OCI-M2 (cell line): ENCODE data around the gene NUTM2A.
"Not testable (repeated sequence)": the region's sequence is repeated elsewhere in the genome, so short reads cannot be mapped to it uniquely, and the experiment has no call there.

Source experiments
- DNase-seq: peaks from one replicate; lab custom pipeline; 2025; ENCODE audit not compliant: unreplicated experiment; lab: John Stamatoyannopoulos, UW

The NUTM2A gene, protein sequence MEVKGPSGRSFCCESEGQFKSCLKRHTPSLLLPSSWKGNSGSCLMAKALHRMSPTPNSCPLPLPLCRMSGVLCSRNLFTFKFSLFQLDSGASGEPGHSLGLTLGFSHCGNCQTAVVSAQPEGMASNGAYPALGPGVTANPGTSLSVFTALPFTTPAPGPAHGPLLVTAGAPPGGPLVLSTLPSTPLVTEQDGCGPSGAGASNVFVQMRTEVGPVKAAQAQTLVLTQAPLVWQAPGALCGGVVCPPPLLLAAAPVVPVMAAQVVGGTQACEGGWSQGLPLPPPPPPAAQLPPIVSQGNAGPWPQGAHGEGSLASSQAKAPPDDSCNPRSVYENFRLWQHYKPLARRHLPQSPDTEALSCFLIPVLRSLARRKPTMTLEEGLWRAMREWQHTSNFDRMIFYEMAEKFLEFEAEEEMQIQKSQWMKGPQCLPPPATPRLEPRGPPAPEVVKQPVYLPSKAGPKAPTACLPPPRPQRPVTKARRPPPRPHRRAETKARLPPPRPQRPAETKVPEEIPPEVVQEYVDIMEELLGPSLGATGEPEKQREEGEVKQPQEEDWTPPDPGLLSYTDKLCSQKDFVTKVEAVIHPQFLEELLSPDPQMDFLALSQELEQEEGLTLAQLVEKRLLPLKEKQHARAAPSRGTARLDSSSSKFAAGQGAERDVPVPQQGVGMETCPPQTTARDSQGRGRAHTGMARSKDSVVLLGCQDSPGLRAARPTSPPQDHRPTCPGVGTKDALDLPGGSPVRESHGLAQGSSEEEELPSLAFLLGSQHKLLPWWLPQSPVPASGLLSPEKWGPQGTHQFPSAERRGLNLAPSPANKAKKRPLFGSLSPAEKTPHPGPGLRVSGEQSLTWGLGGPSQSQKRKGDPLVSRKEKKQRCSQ

GRCh38 chr10:87225148-87225547 is at the start of gene NUTM2A:
Gene NUTM2A (plus strand): TSS chr10:87225448. CDS start chr10:87225831, 383 bp downstream.
- not testable (repeated sequence) for DNase-seq

GRCh38 chr10:87177587-87177986 is 47.7 kb upstream of the NUTM2A start:
- DNase-seq, result not testable (repeated sequence)

GRCh38 chr10:87184421-87184820 is 40.8 kb upstream of the NUTM2A start:
- DNase-seq, result not testable (repeated sequence)

DNA sequence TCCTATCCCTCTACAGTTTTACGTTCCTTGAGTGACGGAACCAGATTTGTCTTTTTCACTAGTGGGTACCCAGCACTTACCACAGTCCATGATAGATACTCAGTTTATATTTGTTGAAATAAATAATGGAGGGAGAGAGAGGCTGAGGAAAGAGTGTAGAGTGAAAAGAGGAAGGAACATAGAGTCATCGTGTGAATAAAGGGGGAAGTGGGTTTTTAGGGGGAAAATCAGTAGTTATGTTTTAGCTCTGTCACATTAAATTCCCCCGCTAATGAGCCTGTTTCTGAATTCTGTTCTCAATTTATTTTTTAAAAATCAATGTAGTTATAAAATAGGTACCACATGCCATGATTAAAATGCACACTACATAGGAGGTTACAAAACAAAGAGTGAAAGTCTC is 39.2 kb upstream of the NUTM2A start:
- DNase-seq, result not testable (repeated sequence)

GRCh38 chr10:87187573-87187972 is 37.7 kb upstream of the NUTM2A start:
- DNase-seq, result not testable (repeated sequence)

DNA sequence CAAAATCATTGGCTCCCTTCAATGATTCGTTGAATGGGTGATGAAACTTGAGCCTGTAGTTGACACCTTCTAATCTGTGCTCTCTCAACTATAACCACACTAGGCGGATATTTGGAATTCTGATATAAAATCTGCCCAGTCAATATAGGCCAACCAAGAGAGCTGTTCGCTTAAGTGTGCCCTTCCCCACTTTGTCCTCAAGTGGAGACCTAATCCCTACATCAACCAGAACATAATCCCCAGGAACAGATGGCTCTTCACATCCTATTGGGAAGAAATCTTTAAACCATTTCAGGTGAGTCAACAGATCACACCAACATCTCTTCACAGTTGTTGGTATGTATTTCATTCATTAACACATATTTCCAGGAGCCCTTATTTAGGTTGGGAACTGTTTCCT is 33.4 kb upstream of the NUTM2A start:
- not testable (repeated sequence) for DNase-seq

DNA sequence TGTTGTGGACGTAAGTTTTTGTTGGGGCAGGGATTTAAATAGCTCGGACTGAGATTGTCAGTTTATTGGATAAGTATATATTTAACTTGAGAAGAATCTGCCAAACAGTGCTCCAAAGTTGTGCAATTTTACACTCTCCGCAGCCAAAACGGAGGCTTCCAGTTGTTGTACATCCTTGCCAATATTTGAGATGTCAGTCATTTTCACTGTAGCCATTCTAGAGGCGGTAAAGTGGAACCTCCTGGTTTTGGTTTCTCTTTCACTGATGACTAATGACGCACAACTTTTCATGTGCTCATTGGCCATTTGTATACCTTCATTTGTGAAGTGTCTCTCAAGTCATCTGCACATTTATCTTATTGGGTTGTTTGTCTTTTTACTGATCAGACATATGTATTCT is 24.3 kb upstream of the NUTM2A start:
- DNase-seq, result not testable (repeated sequence)

- DNase-seq, result not testable (repeated sequence)
Measured at GRCh38 chr10:87204801-87205200, 20.4 kb upstream of the NUTM2A start.

- DNase-seq, result not testable (repeated sequence)
Measured at GRCh38 chr10:87206922-87207321, 18.3 kb upstream of the NUTM2A start.

GRCh38 chr10:87210309-87210708 is 14.9 kb upstream of the NUTM2A start:
- not testable (repeated sequence) for DNase-seq

DNA sequence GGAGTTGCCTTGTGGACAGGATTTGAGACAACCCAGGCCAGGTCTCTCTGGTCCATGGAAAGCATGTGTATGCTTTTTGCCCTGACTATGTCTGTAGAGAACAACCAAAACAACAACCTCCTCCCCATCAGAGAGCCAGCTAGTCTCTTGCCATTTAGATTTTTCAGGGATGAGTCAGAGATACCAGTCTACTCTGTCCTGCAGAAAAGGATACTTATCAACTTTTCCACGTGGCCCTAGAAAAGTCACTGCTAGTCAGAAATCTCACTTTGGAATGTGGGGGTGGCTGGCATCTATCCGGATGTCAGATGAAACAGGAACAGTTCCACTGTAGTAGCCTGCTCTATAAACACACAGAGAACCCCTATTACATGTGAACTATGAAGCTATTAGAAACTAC is 13.4 kb upstream of the NUTM2A start:
- DNase-seq, result not testable (repeated sequence)

DNA sequence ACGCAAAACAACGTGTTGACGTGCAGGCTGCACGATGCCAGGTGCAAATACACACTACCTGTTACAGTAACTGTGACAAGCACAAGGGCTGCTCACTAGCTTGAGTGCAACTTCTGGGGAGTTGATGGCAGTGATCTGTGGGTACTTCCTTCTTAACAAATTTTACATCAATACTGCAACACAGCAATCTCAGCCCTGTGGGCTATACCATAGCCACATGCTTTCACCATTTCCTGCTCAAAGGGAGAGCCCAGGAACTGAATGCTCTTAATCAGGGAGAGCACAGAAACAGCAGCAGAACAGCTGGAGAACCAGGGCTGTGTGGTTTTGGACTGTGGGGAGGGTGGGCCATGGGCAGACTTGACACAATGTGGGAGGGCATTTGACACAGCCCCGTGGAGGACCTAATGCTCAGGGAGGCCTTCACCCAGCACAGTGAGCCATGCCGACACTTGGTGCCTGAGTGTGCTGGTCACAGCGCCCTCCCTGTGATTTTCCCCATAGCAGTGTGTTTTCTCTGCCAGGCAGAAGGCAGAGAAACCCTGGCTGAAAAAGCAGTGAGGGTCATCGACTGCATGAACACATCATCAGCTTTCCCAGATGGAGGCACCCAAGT is 12.0 kb upstream of the NUTM2A start:
- DNase-seq, result not testable (repeated sequence)

DNA sequence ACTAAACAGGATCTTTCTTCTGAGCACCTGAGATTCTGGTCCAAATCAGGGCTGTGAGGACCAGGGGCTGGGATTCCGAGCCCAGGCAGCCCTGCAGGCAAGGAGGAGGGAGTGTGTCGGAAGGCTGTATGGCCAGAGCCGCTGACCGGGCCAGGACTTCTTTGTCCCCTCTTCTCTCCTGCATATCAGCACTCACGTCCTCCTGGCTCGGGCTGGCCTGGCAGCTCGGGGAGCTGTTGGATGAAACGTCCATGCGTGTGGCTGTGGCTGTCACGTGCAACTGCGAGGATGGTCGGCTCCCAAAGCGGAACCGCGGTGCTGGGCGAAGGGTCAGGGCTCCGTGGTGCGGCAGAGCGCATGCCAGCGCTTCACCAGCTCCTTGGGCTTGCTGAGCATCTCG is 11.4 kb upstream of the NUTM2A start:
- not testable (repeated sequence) for DNase-seq

- not testable (repeated sequence) for DNase-seq
Measured at GRCh38 chr10:87216120-87216519, 9.1 kb upstream of the NUTM2A start.

- not testable (repeated sequence) for DNase-seq
Measured at GRCh38 chr10:87219370-87219769, 5.9 kb upstream of the NUTM2A start.

DNA sequence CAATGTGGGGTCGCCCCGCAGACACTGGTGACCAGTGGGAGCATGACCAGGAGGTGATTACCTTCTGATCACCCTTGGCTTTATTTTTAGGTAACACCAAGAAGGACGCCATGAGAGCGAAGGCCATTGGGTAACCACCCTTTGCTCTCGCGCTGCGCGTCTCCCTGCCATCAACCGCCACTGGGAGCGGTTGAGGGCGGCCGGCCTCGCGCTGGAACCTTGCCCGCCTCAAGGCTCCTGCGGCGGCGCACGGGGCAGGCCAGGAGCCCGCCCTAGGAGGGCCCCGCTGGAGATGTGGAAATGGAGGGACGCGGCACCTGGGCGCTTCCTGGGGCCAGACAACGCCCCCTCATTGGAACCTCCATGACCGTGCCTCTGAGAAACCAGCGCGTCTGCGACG is 2.5 kb upstream of the NUTM2A start:
- DNase-seq, result not testable (repeated sequence)

GRCh38 chr10:87228247-87228646 is 3.0 kb downstream of the NUTM2A start:
- DNase-seq, result not testable (repeated sequence)

GRCh38 chr10:87229211-87229610 is 4.0 kb downstream of the NUTM2A start:
- DNase-seq, result not testable (repeated sequence)

DNA sequence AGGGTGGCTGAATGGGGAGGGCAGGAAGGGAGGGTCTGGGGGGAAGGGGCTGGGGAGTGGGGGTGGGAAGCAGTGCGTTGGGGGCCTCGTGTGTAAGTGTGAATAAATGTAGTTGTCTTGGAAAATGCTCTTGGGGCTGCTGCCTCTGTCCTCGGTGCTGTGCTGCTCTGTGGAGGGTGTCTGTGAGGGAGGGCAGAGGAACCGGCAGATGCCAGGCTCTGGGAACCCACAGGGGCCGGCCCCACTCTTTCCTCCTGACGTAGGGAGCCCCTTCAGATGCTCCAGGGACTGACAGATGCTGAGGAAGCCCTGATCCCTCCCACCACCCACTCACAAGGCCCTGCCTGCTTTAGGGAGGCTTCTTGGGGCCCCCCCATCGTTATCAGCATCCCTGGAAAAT is 9.6 kb downstream of the NUTM2A start:
- not testable (repeated sequence) for DNase-seq

- not testable (repeated sequence) for DNase-seq
Measured at GRCh38 chr10:87237244-87237643, 12.0 kb downstream of the NUTM2A start.

- not testable (repeated sequence) for DNase-seq
Measured at GRCh38 chr10:87239346-87239808, 14.1 kb downstream of the NUTM2A start.
